Stimulated activated CD8-positive, alpha-beta memory T cell treated with anti-CD3 and anti-CD28 coated beads, Interleukin-15, amount 100 ng/mL, for 4 hours (primary cell): ENCODE measurements around the gene WDR6.

Source experiments
- DNase-seq, 2 donors: peaks; one replicate each; pipeline ENCODE4 v3.0.0-alpha.2; 2020; ENCODE audit warnings: low read depth in 2 of 2

WDR6 gene

DNA sequence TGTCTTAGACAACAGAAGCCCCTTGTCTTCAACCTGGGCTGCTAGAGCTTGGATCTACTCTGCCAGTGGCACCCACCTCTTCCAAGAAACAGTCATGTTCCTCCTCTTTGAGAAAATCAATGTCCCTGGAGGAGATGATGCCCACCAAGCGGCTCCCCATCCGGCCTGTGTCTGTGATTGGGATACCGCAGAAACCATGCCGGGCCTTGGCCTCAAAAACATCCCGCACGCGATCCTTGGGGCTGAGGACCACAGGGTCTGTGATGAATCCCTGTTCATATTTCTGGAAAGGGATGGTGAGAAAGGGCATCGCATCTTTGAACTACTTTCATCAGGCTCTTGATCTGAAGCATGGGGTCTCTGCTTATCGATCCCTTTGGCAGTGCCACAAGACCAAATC lies 20.4 kb downstream of the WDR6 start:
- no peak for DNase-seq

DNA sequence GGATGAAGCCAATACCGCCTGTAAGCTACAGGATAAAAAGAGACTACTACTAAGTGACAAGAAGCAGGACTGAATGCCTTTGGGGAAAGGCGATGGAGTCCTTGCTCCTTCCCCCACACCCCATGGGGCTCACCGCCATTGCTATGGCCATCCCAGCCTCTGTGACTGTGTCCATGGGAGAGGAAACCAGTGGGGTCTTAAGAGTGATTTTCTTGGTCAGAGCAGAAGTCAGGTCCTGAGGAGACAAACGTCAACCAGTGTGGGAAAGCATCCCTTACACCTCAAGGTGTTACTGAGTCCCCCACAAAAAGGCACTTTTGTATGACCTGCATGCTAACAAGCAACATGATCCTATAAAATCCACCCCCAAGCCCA lies 21.1 kb downstream of the WDR6 start:
- DNase-seq = no peak

DNA sequence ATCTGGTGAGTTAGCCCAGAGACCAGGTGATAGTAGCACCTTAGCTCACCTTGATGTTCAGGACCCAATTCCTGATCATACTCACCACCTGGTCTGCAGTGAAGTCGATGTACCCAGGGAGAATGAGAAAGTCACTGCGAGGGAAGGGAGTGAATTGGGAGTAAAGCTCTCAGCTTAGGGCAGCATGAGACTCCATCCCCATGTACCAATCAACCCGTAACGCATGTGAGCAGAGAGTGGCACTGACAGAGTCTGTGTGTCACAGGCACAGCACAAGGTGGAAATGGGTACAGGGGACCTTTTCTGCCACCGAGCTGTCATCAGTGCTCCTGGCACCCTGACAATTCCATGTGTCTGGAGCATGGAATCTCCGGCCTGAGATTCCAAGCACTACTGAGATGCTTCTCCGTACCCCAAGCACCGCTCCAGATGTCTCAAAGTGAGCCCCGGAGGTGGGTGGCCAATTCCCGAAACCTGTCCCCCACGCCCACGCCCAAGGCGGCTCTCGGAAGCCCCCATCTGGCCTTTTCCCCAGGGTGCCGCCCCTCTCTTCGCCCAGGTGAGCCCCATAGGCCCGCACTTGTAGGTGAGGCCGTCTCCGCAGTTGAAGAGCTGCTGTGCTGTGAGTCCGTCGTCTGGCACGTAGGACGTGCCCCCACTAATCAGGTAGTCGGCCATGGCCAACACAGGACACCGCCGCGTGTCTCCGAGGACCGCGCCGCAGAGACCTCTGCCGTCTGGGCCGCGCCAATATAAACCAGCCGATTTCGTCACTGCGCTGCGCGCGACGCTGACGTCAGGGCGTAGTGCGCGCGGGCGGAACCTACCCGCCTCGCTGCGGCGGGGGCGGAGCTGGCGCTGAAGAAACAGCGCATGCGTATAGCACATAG lies 21.7 kb downstream of the WDR6 start, which contains the start of gene IMPDH2:
TSS of gene IMPDH2 (minus strand) at position 726 of the 890 bp plus-strand sequence. CDS start at position 678, 48 bp downstream.
- DNase-seq = peak; percentile 86 to 89

DNA sequence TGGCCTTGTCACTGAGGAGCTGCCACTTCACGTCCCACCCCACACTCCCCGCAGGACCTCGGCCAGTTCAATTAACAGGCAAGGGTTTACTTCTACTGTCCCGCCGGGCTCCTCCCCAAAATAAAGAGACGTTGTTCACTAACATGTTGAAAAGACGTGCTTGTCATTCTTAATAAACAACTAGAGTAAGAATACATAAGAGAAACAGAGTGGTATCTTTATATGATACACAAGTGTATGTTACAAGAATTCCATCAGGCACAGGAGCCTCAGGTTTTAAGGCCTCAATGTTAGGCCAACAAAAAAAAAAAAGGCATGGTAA lies 22.3 kb downstream of the WDR6 start:
- no peak for DNase-seq

DNA sequence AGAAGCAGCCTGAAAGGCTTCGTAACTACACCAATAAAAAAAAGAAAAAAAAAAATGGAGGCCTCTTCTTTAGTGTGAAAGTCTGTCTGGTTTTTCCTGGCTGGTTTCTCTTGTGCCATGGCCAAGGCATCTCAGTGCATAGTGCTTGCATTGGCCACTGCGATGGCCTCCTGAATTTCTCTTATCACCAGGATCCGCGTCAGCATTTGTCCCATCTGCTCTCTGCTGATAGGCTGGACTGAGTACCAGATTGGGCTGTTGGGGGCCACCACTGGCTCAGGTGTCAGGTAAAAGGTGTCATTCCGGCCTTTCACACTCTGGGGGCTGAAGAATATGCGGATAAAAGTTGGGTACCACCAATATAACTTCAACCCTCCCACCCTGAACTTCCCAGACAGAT lies 23.1 kb downstream of the WDR6 start:
- no peak for DNase-seq

DNA sequence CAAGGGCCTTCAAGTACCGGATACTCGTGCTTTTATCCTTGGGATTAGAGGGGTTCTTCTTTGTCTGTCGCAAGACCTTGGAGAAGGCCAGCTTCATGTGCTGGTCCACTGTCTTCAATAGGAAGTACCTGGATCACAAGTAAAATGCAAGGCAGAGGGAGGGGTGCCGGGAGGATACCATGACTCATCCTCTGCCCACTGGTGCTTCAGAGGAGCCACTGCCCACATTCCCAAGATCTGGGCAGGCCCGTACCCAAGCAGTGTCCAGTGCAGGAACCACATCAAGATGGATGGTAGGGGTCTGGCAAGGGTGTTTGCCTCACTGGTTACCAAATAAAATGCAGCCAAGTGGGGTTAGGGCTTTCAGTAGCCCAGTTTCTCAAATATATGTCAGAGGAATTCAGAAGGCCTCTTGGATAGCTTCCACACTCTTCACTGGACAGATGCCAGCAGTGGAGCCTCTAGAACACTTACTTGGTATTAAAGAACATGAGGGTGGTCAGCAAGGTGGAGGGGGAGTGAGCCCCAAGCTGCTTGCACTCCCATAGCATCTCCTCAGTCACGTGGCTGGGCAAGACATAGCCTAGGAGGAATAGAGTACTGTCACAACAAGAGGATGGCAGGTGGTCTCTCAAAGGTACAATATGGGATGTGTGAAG lies 25.6 kb downstream of the WDR6 start:
- DNase-seq = no peak

DNA sequence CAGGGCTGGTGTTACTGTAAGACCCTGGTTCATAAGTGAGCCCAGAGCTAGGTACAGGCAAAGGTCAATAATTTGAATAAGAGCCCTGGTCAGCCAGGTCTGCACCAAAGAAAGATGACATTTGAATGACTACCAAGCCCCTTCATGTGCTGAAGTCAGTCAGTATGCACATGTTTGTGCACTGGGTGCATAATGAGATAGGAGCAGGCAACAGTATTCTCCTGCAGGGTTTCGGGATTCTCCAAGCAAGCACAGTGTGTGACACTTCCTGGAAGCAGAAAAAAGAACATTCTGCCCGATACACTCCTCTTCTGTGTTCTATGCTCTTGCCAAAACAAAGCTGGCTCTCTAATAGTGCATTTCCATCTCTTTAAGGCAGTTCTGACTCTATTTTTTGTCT lies 27.5 kb downstream of the WDR6 start:
- no peak for DNase-seq

DNA sequence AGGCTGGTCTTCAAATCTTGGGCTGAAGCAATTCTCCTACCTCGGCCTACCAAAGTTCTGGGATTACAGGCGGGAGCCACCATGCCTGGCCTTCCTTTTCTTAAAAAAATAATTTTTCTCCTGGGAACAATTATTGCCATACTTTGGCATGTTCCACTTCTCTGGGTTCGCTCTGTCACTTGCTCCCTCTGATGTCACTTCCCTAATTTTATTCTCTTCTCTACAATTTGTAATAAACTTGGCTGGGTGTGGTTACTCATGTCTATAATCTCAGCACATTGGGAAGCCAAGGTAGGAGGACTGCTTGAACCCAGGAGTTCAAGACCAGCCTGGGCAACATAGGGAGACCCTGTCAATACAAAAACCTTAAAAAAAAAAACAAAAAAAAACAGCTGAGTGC lies 28.1 kb downstream of the WDR6 start:
- DNase-seq = no peak

DNA sequence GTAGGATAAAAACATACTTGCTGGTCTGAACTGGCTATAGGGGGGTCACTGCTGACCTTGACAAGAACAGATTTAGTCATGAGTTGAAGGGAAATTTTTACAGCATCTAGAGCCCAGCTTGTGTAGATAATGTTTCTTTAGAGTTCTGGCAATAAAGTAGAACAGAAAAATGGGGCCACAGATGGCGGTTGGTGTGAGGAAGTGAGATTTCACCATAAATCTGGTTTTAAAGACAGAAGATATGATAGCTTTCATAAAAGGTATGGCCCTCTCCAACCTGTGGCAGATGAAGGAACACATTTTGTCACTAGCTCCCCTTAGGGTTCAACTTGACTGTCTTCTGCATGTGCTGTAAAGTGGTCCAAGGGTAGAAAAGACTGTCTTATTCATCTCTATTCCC lies 46.4 kb downstream of the WDR6 start:
- no peak for DNase-seq

DNA sequence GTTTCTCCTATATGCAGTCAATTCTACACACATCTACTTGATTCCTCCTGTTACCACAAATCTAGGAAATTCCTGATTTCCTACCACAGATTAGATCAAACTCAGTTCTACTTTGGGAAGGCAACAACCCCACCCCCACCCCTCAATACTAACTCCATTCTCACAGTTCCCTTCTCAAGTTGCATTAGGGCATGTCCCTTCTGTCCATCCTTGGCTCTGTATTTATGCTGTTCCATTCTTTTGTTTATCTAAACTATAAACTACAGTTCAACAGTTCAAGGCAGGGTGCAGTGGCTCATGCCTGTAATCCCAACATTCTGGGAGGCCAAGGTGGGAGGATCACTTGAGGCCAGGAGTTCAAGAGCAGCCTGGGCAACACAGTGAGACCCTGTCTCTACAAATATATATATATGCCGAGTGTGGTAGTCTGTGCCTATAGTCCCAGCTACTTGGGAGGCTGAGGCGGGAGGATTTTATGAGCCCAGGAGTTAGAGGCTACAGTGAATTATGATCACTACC lies 47.2 kb downstream of the WDR6 start:
- DNase-seq = no peak

DNA sequence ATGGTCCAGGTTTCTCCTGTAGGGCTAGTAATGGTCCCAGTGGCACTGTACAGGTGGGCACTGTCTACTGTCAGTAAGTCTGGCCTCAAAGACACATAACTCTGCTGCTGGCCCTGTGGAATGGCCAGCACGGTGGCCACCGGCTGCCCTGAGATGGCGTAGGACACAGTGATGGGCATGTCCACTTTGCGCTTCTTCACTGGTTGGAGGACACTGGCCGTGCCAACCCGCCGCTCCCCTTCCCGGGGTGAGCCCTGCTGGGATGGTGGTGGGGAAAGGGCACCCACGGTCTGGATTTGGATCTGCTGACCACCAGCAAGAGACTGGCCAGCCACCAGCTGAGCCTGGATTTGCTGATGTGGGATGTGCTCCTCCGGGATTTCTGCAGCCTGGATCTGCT lies 50.1 kb downstream of the WDR6 start:
- DNase-seq = no peak

DNA sequence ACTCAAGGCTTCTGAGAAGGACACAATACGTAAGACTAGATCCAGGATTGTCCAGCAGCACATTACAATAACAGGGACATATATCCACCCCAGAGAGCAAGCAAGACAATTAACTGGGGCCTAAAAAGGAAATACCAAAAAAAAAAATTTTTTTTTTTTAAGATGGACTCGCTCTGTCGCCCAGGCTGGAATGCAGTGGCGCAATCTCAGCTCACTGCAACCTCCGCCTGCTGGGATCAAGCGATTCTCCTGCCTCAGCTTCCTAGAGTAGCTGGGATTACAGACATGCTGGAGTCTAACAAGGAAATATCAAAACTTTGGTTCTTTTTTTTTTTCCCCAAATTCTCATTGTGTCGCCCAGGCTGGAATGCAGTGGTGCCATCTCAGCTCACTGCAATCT lies 50.8 kb downstream of the WDR6 start:
- DNase-seq = no peak
